Left ventricle myocardium inferior (tissue), 1 donor: ENCODE measurements around the gene TMEM95. TPM values are rescaled to one million over a fixed set of nuclear protein-coding genes. Genes with fewer than 3 reads are reported as not detected.
"Not testable (repeated sequence)": the region's sequence is repeated elsewhere in the genome, so short reads cannot be mapped to it uniquely, and the experiment has no call there.

Source experiments
- DNase-seq: peaks from one replicate; pipeline ENCODE4 v3.0.0-alpha.2; 2020
- H3K27ac ChIP-seq: fragments of 200-600 bp; replicated peaks from 2 replicates; pipeline ENCODE4 v1.8.0; 2021
- H3K27me3 ChIP-seq: fragments of 200-600 bp; 2 replicates; pipeline ENCODE4 v1.8.0; 2021; ENCODE audit warnings: low read depth
- H3K36me3 ChIP-seq: fragments of 200-600 bp; 2 replicates; pipeline ENCODE4 v1.8.0; 2021
- H3K4me1 ChIP-seq: fragments of 200-600 bp; 2 replicates; pipeline ENCODE4 v1.8.0; 2021
- H3K4me3 ChIP-seq: fragments of 200-600 bp; 2 replicates; pipeline ENCODE4 v1.8.0; 2021; ENCODE audit warnings: mild to moderate bottlenecking, moderate library complexity
- H3K9me3 ChIP-seq: fragments of 200-600 bp; replicated peaks from 2 replicates; pipeline ENCODE4 v1.8.0; 2021
- intact Hi-C: fragments of 100-400 bp; cut with micrococcal nuclease; formaldehyde crosslinking; loops from one replicate; pipeline ENCODE4 v1.11.0; 2022
- total RNA-seq: library from RNA; stranded (reverse); fragmentation: NEBNext Ultra II Directional; extraction: Animal tissue kit (Norgen Biotek cat#: 25700); gene quantifications from one replicate; pipeline ENCODE4 v1.2.1, GENCODE V29; 2021
- TF ChIP-seq, protein P1 (sequence below): fragments of 200-600 bp; IDR thresholded peaks from 2 replicates; pipeline ENCODE4 v1.8.0; 2021; ENCODE audit warnings: antibody characterized with exemption, mild to moderate bottlenecking, borderline replicate concordance
- donor health status: DM: no; HTN: yes; CAD: no; lungs with severe emphysema.

Gene TMEM95
- total RNA-seq, 1 donor from 2014 or later = not detected

DNA sequence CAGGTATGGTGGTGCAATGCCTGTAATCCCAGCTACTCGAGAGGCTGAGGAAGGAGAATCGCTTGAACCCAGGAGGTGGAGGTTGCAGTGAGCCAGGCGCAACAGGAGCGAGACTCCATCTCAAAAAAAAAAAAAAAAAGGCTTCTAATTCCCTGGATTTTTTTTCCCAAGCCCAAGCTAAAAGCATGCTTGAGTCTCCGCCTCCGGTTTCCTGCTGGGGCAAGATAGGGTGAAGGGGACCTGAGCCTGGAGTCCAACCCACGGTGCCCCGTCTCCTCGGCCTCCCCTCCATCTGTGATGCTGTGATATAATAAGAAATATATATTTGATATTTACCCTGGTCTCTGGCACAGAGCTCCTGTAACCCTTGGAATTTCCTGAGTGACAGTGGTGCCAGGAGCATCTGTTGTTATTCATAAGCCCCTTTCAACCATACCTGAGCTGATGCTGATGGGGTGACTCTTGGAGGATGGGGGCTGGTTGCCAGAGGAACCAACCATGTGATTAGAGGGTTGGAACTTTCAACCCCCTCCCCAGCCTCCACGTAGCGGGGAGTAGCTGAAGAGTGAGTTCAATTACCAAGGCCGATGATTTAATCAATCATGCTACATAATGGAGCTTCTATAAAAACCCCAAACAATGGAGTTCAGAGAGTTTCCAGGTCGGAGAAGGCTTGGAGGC lies 13.1 kb downstream of the TMEM95 start:
- DNase-seq = no peak

DNA sequence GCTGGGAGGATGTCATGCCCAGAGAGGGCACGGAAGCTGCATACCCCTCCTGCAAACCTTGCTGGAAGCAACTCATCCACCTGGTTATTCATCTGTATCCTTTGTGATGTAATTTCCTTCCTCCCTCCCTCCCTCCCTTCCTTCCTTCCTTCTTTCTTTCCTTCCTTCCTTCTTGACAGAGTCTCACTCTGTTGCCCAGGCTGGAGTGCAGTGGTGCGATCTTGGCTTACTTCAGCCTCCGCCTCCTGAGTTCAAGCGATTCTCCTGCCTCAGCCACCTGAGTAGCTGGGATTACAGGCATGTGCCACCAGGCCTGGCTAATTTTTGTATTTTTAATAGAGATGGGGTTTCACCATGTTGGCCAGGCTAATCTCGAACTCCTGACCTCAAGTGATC lies 13.6 kb downstream of the TMEM95 start:
- H3K9me3 ChIP-seq, intact Hi-C loops, H3K36me3 ChIP-seq, H3K4me1 ChIP-seq, H3K4me3 ChIP-seq, DNase-seq, H3K27ac ChIP-seq: not testable (repeated sequence)
- H3K27me3 ChIP-seq = peaks cover 21% of the 10 kb centered on the region

More for the DNA sequence above, 13.1 kb downstream of the TMEM95 start:
- H3K4me1 ChIP-seq = no peaks in the 10 kb centered on the region
- TF ChIP-seq, protein P1, sequence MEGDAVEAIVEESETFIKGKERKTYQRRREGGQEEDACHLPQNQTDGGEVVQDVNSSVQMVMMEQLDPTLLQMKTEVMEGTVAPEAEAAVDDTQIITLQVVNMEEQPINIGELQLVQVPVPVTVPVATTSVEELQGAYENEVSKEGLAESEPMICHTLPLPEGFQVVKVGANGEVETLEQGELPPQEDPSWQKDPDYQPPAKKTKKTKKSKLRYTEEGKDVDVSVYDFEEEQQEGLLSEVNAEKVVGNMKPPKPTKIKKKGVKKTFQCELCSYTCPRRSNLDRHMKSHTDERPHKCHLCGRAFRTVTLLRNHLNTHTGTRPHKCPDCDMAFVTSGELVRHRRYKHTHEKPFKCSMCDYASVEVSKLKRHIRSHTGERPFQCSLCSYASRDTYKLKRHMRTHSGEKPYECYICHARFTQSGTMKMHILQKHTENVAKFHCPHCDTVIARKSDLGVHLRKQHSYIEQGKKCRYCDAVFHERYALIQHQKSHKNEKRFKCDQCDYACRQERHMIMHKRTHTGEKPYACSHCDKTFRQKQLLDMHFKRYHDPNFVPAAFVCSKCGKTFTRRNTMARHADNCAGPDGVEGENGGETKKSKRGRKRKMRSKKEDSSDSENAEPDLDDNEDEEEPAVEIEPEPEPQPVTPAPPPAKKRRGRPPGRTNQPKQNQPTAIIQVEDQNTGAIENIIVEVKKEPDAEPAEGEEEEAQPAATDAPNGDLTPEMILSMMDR = no peak
- H3K4me3 ChIP-seq = no peak overlapping the region
- no peaks in the 10 kb centered on the region for H3K9me3 ChIP-seq
- intact Hi-C loops = no loop called here
- no peaks in the 10 kb centered on the region for H3K36me3 ChIP-seq
- H3K27ac ChIP-seq = no peak overlapping the region
- H3K27me3 ChIP-seq = peaks cover 21% of the 10 kb centered on the region

DNA sequence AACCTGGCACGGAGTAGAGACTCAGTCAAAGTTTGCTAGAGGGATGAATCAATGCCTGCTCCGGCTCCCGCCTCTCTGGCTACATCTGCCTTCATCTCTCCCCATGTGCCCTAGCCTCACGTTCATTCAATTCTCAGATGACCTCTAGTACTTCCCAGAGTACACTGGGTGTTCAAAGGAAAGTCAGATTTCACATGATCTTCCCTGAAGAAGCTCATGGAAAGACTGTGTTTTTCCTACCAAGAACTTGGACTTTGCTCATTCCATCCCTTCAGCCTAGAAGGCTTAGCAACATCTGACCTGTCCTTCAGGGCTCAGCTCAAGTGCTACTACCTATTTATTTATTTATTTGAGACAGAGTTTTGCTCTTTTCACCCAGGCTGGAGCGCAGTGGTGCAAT lies 14.9 kb downstream of the TMEM95 start:
- H3K4me1 ChIP-seq = no peaks in the 10 kb centered on the region
- no peak for DNase-seq
- no peak overlapping the region for H3K27ac ChIP-seq
- peaks cover 21% of the 10 kb centered on the region for H3K27me3 ChIP-seq
- TF ChIP-seq, protein P1 = no peak
- intact Hi-C loops = no loop called here
- no peak overlapping the region for H3K4me3 ChIP-seq
- no peaks in the 10 kb centered on the region for H3K36me3 ChIP-seq
- H3K9me3 ChIP-seq = no peaks in the 10 kb centered on the region

DNA sequence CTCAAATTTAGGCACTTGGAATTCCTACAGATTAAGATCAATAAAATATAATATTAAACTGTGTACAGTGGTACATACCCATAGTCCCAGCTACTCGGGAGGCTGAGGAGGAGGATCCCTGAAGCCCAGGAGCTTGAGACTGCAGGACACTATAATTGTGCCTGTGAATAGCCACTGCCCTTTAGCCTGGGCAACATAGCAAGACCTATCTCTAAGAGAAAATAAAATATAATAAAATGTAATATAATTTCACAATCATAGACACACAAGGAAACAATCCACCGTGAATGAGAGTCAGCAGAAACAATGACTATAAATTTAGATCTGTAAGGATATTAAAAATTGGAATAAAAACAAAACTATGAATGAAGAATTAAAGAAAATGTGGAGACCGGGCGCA lies 15.9 kb downstream of the TMEM95 start:
- Histone ChIP-seq H3K36me3 (no peaks in the 10 kb centered on the region), H3K9me3 (no peaks in the 10 kb centered on the region), H3K4me1 (no peaks in the 10 kb centered on the region), H3K27me3 (peaks cover 21% of the 10 kb centered on the region), H3K4me3 (no peak overlapping the region), H3K27ac (no peak overlapping the region)
- intact Hi-C loops = no loop called here
- no peak for DNase-seq
- TF ChIP-seq, protein P1 = no peak

DNA sequence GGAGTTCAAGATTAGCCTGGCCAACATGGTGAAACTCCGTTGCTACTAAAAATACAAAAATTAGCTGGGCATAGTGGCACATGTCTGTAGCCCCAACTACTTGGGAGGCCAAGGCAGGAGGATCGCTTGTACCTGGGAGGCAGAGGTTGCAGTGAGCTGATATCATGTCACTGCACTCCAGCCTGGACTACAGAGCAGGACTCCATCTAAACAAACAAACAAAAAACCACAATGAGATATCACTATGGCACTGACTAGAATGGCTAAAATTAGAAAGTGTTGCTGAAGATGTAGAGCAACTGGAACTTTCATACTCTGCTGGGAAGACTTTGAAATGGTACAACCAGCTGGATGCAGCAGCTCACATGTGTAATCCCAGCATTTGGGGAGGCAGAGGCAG lies 19.4 kb downstream of the TMEM95 start:
- Histone ChIP-seq H3K36me3 (no peaks in the 10 kb centered on the region), H3K27ac (no peak overlapping the region), H3K4me3 (no peak overlapping the region), H3K27me3 (peaks cover 12% of the 10 kb centered on the region), H3K4me1 (no peaks in the 10 kb centered on the region), H3K9me3 (no peaks in the 10 kb centered on the region)
- no peak for DNase-seq
- intact Hi-C loops = no loop called here
- TF ChIP-seq, protein P1 = no peak

DNA sequence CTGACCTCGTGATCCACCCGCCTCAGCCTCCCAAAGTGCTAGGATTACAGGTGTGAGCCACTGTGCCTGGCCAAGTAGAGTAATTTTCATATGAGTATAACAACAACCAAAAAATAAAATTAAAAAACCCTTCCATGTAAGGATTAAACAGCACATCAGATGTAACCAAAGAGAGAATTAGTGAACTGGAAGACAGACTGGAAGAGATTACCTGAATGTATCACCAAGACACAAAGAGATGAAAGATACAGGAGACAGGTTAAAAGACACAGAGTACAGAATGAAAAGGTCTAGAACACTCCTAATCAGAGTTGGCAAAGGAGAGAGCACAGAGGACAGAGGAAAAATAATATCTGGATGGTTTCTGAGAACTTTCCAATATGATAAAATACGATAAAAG lies 24.2 kb downstream of the TMEM95 start:
- DNase-seq = no peak
- Histone ChIP-seq H3K27ac (no peak overlapping the region), H3K4me1 (peaks cover 32% of the 10 kb centered on the region), H3K36me3 (no peaks in the 10 kb centered on the region), H3K9me3 (no peaks in the 10 kb centered on the region), H3K27me3 (peaks cover 20% of the 10 kb centered on the region), H3K4me3 (no peak overlapping the region)
- intact Hi-C loops = no loop called here
- TF ChIP-seq, protein P1 = no peak
